SK-N-SH treated with all-trans-retinoic acid at 6 μM for 48 hours (cell line): ENCODE data around the gene ABO.

ENCODE experiments used
- ATAC-seq: fragments of 200-7000 bp; cut with Tn5 transposase; 3 replicates; pipeline ENCODE4 v1.9.1; 2020; ENCODE audit warnings: mild to moderate bottlenecking, moderate library complexity
- ARNTL ChIP-seq: fragments of 450-650 bp; formaldehyde crosslinking; IDR thresholded peaks from 2 replicates; pipeline ENCODE4 v1.5.0; 2020; ENCODE audit warnings: low read depth, mild to moderate bottlenecking, moderate library complexity, borderline replicate concordance
- BACH2 ChIP-seq: fragments of 250-450 bp; sonication (Bioruptor Pico); IDR thresholded peaks from 2 replicates; pipeline ENCODE4 v1.9.0; 2021; ENCODE audit warnings: mild to moderate bottlenecking, borderline replicate concordance
- CREB5 ChIP-seq: fragments of 250-450 bp; sonication (Bioruptor Pico); IDR thresholded peaks from 2 replicates; pipeline ENCODE4 v1.5.1; 2020; ENCODE audit warnings: low read depth, mild to moderate bottlenecking, moderate library complexity
- CSRNP3 ChIP-seq: fragments of 250-450 bp; sonication (Bioruptor Pico); IDR thresholded peaks from 2 replicates; pipeline ENCODE4 v1.5.1; 2021; ENCODE audit warnings: mild to moderate bottlenecking, moderate library complexity
- ESRRG ChIP-seq: fragments of 250-450 bp; sonication (Bioruptor Pico); IDR thresholded peaks from 2 replicates; pipeline ENCODE4 v1.6.1; 2021; ENCODE audit warnings: mild to moderate bottlenecking
- GLIS3 ChIP-seq: fragments of 250-450 bp; sonication (Bioruptor Pico); IDR thresholded peaks from 2 replicates; pipeline ENCODE4 v1.5.0; 2020; ENCODE audit warnings: mild to moderate bottlenecking, moderate library complexity
- ISL1 ChIP-seq: fragments of 250-450 bp; sonication (Bioruptor Pico); IDR thresholded peaks from 2 replicates; pipeline ENCODE4 v2.1.2; 2022; ENCODE audit warnings: mild to moderate bottlenecking, moderate library complexity
- OSR1 ChIP-seq: fragments of 250-450 bp; sonication (Bioruptor Pico); IDR thresholded peaks from 2 replicates; pipeline ENCODE4 v1.8.0; 2022; ENCODE audit warnings: moderate library complexity, mild to moderate bottlenecking, inconsistent platforms
- PATZ1 ChIP-seq: fragments of 250-450 bp; sonication (Bioruptor Pico); IDR thresholded peaks from 2 replicates; pipeline ENCODE4 v1.8.0; 2020; ENCODE audit warnings: mild to moderate bottlenecking, moderate library complexity, borderline replicate concordance
- POU6F1 ChIP-seq: fragments of 250-450 bp; sonication (Bioruptor Pico); IDR thresholded peaks from 2 replicates; pipeline ENCODE4 v1.8.0; 2021; ENCODE audit warnings: low read depth, mild to moderate bottlenecking, moderate library complexity, borderline replicate concordance
- PPARA ChIP-seq: fragments of 250-450 bp; sonication (Bioruptor Pico); IDR thresholded peaks from 2 replicates; pipeline ENCODE4 v1.5.0; 2020; ENCODE audit warnings: mild to moderate bottlenecking, borderline replicate concordance
- RARB ChIP-seq: fragments of 250-450 bp; sonication (Bioruptor Pico); IDR thresholded peaks from 2 replicates; pipeline ENCODE4 v1.8.0; 2021; ENCODE audit warnings: mild to moderate bottlenecking, moderate library complexity
- SNAI2 ChIP-seq: fragments of 250-450 bp; sonication (Bioruptor Pico); IDR thresholded peaks from 2 replicates; pipeline ENCODE4 v1.5.0; 2020; ENCODE audit warnings: mild to moderate bottlenecking, moderate library complexity
- TCF4 ChIP-seq: fragments of 250-450 bp; sonication (Bioruptor Pico); IDR thresholded peaks from 2 replicates; pipeline ENCODE4 v1.8.0; 2021; ENCODE audit warnings: mild to moderate bottlenecking, moderate library complexity, borderline replicate concordance
- TOX ChIP-seq: fragments of 250-450 bp; sonication (Bioruptor Pico); IDR thresholded peaks from 2 replicates; pipeline ENCODE4 v1.8.0; 2021; ENCODE audit warnings: mild to moderate bottlenecking, moderate library complexity, borderline replicate concordance
- TSHZ2 ChIP-seq: fragments of 250-450 bp; sonication (Bioruptor Pico); IDR thresholded peaks from 2 replicates; pipeline ENCODE4 v1.5.0; 2020; ENCODE audit warnings: mild to moderate bottlenecking, moderate library complexity
- ZC3H10 ChIP-seq: fragments of 250-450 bp; sonication (Bioruptor Pico); IDR thresholded peaks from 2 replicates; pipeline ENCODE4 v1.5.1; 2021; ENCODE audit warnings: mild to moderate bottlenecking, moderate library complexity
- ZFP3 ChIP-seq: fragments of 250-450 bp; sonication (Bioruptor Pico); IDR thresholded peaks from 2 replicates; pipeline ENCODE4 v1.5.0; 2020; ENCODE audit warnings: mild to moderate bottlenecking, moderate library complexity
- ZFP30 ChIP-seq: fragments of 450-650 bp; formaldehyde crosslinking; IDR thresholded peaks from 2 replicates; pipeline ENCODE4 v1.5.0; 2022; ENCODE audit warnings: mild to moderate bottlenecking, moderate library complexity
- ZNF565 ChIP-seq: fragments of 450-650 bp; formaldehyde crosslinking; conservative IDR thresholded peaks from 2 replicates; pipeline ENCODE4 v1.5.0; 2020; ENCODE audit warnings: low read depth, mild to moderate bottlenecking, moderate library complexity
- ZNF70 ChIP-seq: fragments of 450-650 bp; formaldehyde crosslinking; IDR thresholded peaks from 2 replicates; pipeline ENCODE4 v1.5.0; 2020; ENCODE audit warnings: mild to moderate bottlenecking, moderate library complexity
- ZNF8 ChIP-seq: fragments of 450-650 bp; formaldehyde crosslinking; IDR thresholded peaks from 2 replicates; pipeline ENCODE4 v1.5.0; 2020; ENCODE audit warnings: mild to moderate bottlenecking, moderate library complexity

Gene ABO

GRCh38 chr9:133294257-133294656 is 19.3 kb upstream of the ABO start:
- ATAC-seq: no peak
- TF ChIP-seq TOX (CRISPR knock-in tag): no peak
- no peak for TF ChIP-seq CREB5 (CRISPR knock-in tag)
- TF ChIP-seq ESRRG (CRISPR knock-in tag): no peak
- no peak for TF ChIP-seq ZFP3 (CRISPR knock-in tag)
- TF ChIP-seq GLIS3: no peak
- no peak for TF ChIP-seq RARB (CRISPR knock-in tag)
- TF ChIP-seq SNAI2: no peak
- no peak for TF ChIP-seq ZNF70
- no peak for TF ChIP-seq BACH2 (CRISPR knock-in tag)
- TF ChIP-seq CSRNP3 (CRISPR knock-in tag): no peak
- no peak for TF ChIP-seq ZFP30 (CRISPR knock-in tag)
- no peak for TF ChIP-seq ZNF8 (CRISPR knock-in tag)
- no peak for TF ChIP-seq ZC3H10 (CRISPR knock-in tag)
- TF ChIP-seq POU6F1: no peak
- TF ChIP-seq PATZ1 (CRISPR knock-in tag): no peak
- no peak for TF ChIP-seq OSR1
- TF ChIP-seq ARNTL (CRISPR knock-in tag): no peak
- no peak for TF ChIP-seq PPARA

- ATAC-seq: no peak
- TF ChIP-seq TCF4 (CRISPR knock-in tag) (no peak), BACH2 (CRISPR knock-in tag) (no peak), ZFP3 (CRISPR knock-in tag) (no peak), ZNF565 (CRISPR knock-in tag) (no peak), PATZ1 (CRISPR knock-in tag) (no peak), SNAI2 (no peak), ZNF70 (no peak), GLIS3 (no peak), PPARA (no peak), ZNF8 (CRISPR knock-in tag) (no peak)
Observed at GRCh38 chr9:133290751-133291302, 15.8 kb upstream of the ABO start.

- no peak for ATAC-seq
- no peak for TF ChIP-seq GLIS3
- no peak for TF ChIP-seq PATZ1 (CRISPR knock-in tag)
- TF ChIP-seq ESRRG (CRISPR knock-in tag): no peak
- TF ChIP-seq TSHZ2 (CRISPR knock-in tag): no peak
- TF ChIP-seq ISL1 (CRISPR knock-in tag): no peak
- TF ChIP-seq PPARA: no peak
- no peak for TF ChIP-seq POU6F1
- no peak for TF ChIP-seq ZNF8 (CRISPR knock-in tag)
Observed at GRCh38 chr9:133286523-133286922, 11.5 kb upstream of the ABO start.
